Activated T-cell treated with anti-CD3 and anti-CD28 coated beads, Interleukin-2, amount 50 U/mL, for 4 hours (primary cell): ENCODE results near the gene AANAT. TPM values are rescaled to one million over a fixed set of nuclear protein-coding genes. Genes with fewer than 3 reads are reported as not detected.
"Not testable (repeated sequence)": the region's sequence is repeated elsewhere in the genome, so short reads cannot be mapped to it uniquely, and the experiment has no call there.

Source experiments
- ATAC-seq, 2 donors: fragments of 200-7000 bp; cut with Tn5 transposase; one replicate each; pipeline ENCODE4 v1.10.0; 2021
- DNase-seq: peaks from one replicate; pipeline ENCODE4 v3.0.0-alpha.2; 2020
- H3K27me3 Mint-ChIP-seq: one replicate; pipeline ENCODE4 v1.8.0; 2021; ENCODE audit warnings: low read depth, mixed read lengths
- H3K36me3 Mint-ChIP-seq: one replicate; pipeline ENCODE4 v1.8.0; 2022; ENCODE audit warnings: mixed read lengths; ENCODE audit not compliant: insufficient read depth
- H3K4me1 Mint-ChIP-seq: one replicate; pipeline ENCODE4 v1.8.0; 2021; ENCODE audit warnings: low read depth, mixed read lengths
- H3K4me3 Mint-ChIP-seq: one replicate; pipeline ENCODE4 v1.8.0; 2021; ENCODE audit warnings: mild to moderate bottlenecking, moderate library complexity, mixed read lengths
- H3K9me3 Mint-ChIP-seq: one replicate; pipeline ENCODE4 v1.8.0; 2021; ENCODE audit warnings: mixed read lengths
- total RNA-seq, 3 donors: library from RNA; stranded (reverse); gene quantifications; one replicate each; pipeline ENCODE4 v1.2.1, GENCODE V29; 2021

Gene AANAT
- total RNA-seq, 3 donors from 2014 or later, result not detected

- Mint-ChIP-seq H3K9me3 (no peaks in the 10 kb centered on the region), H3K27me3 (no peaks in the 10 kb centered on the region), H3K4me3 (no peak overlapping the region), H3K36me3 (no peaks in the 10 kb centered on the region), H3K4me1 (peaks cover 83% of the 10 kb centered on the region)
- DNase-seq, result no peak
- ATAC-seq, result no peak
Measured at GRCh38 chr17:76496464-76496863, 29.1 kb downstream of the AANAT start.

GRCh38 chr17:76497699-76497978, 30.2 kb downstream of the AANAT start:
- DNase-seq, result no peak
- Mint-ChIP-seq H3K9me3 (no peaks in the 10 kb centered on the region), H3K27me3 (no peaks in the 10 kb centered on the region), H3K4me1 (peaks cover 80% of the 10 kb centered on the region), H3K4me3 (no peak overlapping the region), H3K36me3 (no peaks in the 10 kb centered on the region)
- ATAC-seq, result no peak

- Mint-ChIP-seq H3K36me3 (no peaks in the 10 kb centered on the region), H3K4me3 (peak overlapping the region; percentile 90), H3K9me3 (no peaks in the 10 kb centered on the region), H3K4me1 (peaks cover 74% of the 10 kb centered on the region), H3K27me3 (no peaks in the 10 kb centered on the region)
- ATAC-seq (no peak), DNase-seq (no peak)
Measured at GRCh38 chr17:76497979-76498875, 30.8 kb downstream of the AANAT start.

GRCh38 chr17:76498876-76499251, 31.5 kb downstream of the AANAT start:
- peak overlapping the region; percentile 90 for H3K4me3 Mint-ChIP-seq
- ATAC-seq (no peak), DNase-seq (no peak)
- no peaks in the 10 kb centered on the region for H3K36me3 Mint-ChIP-seq
- H3K4me1 Mint-ChIP-seq, result peaks cover 68% of the 10 kb centered on the region
- H3K9me3 Mint-ChIP-seq, result no peaks in the 10 kb centered on the region
- no peaks in the 10 kb centered on the region for H3K27me3 Mint-ChIP-seq

GRCh38 chr17:76499267-76499667, 31.9 kb downstream of the AANAT start:
- peak overlapping the region; percentile 90 for H3K4me3 Mint-ChIP-seq
- H3K27me3 Mint-ChIP-seq, result no peaks in the 10 kb centered on the region
- ATAC-seq (no peak), DNase-seq (no peak)
- no peaks in the 10 kb centered on the region for H3K36me3 Mint-ChIP-seq
- peaks cover 64% of the 10 kb centered on the region for H3K4me1 Mint-ChIP-seq
- H3K9me3 Mint-ChIP-seq, result no peaks in the 10 kb centered on the region

- Mint-ChIP-seq H3K27me3 (no peaks in the 10 kb centered on the region), H3K9me3 (no peaks in the 10 kb centered on the region), H3K4me3 (peak overlapping the region; percentile 90), H3K4me1 (peaks cover 61% of the 10 kb centered on the region), H3K36me3 (no peaks in the 10 kb centered on the region)
- no peak for DNase-seq
- no peak for ATAC-seq
Measured at GRCh38 chr17:76500074-76500746, 32.8 kb downstream of the AANAT start.

GRCh38 chr17:76500747-76501017, 33.3 kb downstream of the AANAT start:
- peak; percentile 34 to 40 for ATAC-seq
- H3K9me3 Mint-ChIP-seq, result no peaks in the 10 kb centered on the region
- H3K4me1 Mint-ChIP-seq, result peaks cover 57% of the 10 kb centered on the region
- DNase-seq, result no peak
- no peaks in the 10 kb centered on the region for H3K27me3 Mint-ChIP-seq
- no peaks in the 10 kb centered on the region for H3K36me3 Mint-ChIP-seq
- H3K4me3 Mint-ChIP-seq, result peak overlapping the region; percentile 90

- DNase-seq (peak; percentile 98), ATAC-seq (peak; percentile 94)
- H3K27me3 Mint-ChIP-seq, result no peaks in the 10 kb centered on the region
- peaks cover 53% of the 10 kb centered on the region for H3K4me1 Mint-ChIP-seq
- no peaks in the 10 kb centered on the region for H3K9me3 Mint-ChIP-seq
- peak within 1 kb of the TSS; percentile 90 for H3K4me3 Mint-ChIP-seq
- H3K36me3 Mint-ChIP-seq, result no peaks in the 10 kb centered on the region
Measured at GRCh38 chr17:76501018-76501826, 33.8 kb downstream of the AANAT start, which contains the start of gene RHBDF2. RHBDF2 (minus strand) TSS chr17:76501423; CDS start chr17:76481524, 19,899 bp downstream.

GRCh38 chr17:76501827-76502307, 34.5 kb downstream of the AANAT start:
- peak overlapping the region; percentile 80 for H3K4me3 Mint-ChIP-seq
- DNase-seq, result no peak
- peaks cover 53% of the 10 kb centered on the region for H3K4me1 Mint-ChIP-seq
- no peak for ATAC-seq
- no peaks in the 10 kb centered on the region for H3K9me3 Mint-ChIP-seq
- no peaks in the 10 kb centered on the region for H3K36me3 Mint-ChIP-seq
- no peaks in the 10 kb centered on the region for H3K27me3 Mint-ChIP-seq

- no peaks in the 10 kb centered on the region for H3K27me3 Mint-ChIP-seq
- DNase-seq, result no peak
- H3K4me3 Mint-ChIP-seq, result peak overlapping the region; percentile 80
- no peaks in the 10 kb centered on the region for H3K9me3 Mint-ChIP-seq
- ATAC-seq, result no peak
- H3K4me1 Mint-ChIP-seq, result peaks cover 48% of the 10 kb centered on the region
- no peaks in the 10 kb centered on the region for H3K36me3 Mint-ChIP-seq
Measured at GRCh38 chr17:76502341-76503211, 35.2 kb downstream of the AANAT start.

GRCh38 chr17:76504117-76504516, 36.7 kb downstream of the AANAT start:
- no peak for ATAC-seq
- peaks cover 34% of the 10 kb centered on the region for H3K4me1 Mint-ChIP-seq
- no peaks in the 10 kb centered on the region for H3K9me3 Mint-ChIP-seq
- no peak overlapping the region for H3K4me3 Mint-ChIP-seq
- no peak for DNase-seq
- H3K36me3 Mint-ChIP-seq, result no peaks in the 10 kb centered on the region
- no peaks in the 10 kb centered on the region for H3K27me3 Mint-ChIP-seq

GRCh38 chr17:76506408-76507345, 39.3 kb downstream of the AANAT start:
- Mint-ChIP-seq H3K4me1 (peaks cover 24% of the 10 kb centered on the region), H3K9me3 (no peaks in the 10 kb centered on the region), H3K4me3 (no peak overlapping the region), H3K36me3 (no peaks in the 10 kb centered on the region), H3K27me3 (no peaks in the 10 kb centered on the region)
- DNase-seq (peak; percentile 90), ATAC-seq (peak; percentile 92 to 93)

GRCh38 chr17:76508472-76509063, 41.2 kb downstream of the AANAT start:
- H3K27me3 Mint-ChIP-seq, H3K9me3 Mint-ChIP-seq, H3K36me3 Mint-ChIP-seq, ATAC-seq, DNase-seq, H3K4me3 Mint-ChIP-seq: not testable (repeated sequence)
- H3K4me1 Mint-ChIP-seq, result peaks cover 29% of the 10 kb centered on the region
